Effector memory CD8-positive, alpha-beta T cell (primary cell): ENCODE results near the gene VIPR2.

Source experiments
- ATAC-seq: fragments of 150-1000 bp; cut with Tn5 transposase; replicated peaks from 2 replicates; pipeline ENCODE4 v1.10.0; 2021; ENCODE audit warnings: mild to moderate bottlenecking, moderate library complexity
- DNase-seq, 3 experiments: peaks; one replicate each; pipeline ENCODE4 v3.0.0; 2021
- H3K27ac Mint-ChIP-seq, 2 donors: one replicate each; pipeline ENCODE4 v1.8.0; 2022; ENCODE audit warnings: mild to moderate bottlenecking in 2 of 2, mixed read lengths in 2 of 2, moderate library complexity in 2 of 2
- H3K27me3 Mint-ChIP-seq, 2 donors: one replicate each; pipeline ENCODE4 v1.8.0; 2022; ENCODE audit warnings: mixed read lengths in 2 of 2
- H3K36me3 Mint-ChIP-seq: one replicate; pipeline ENCODE4 v1.8.0; 2022; ENCODE audit warnings: mild to moderate bottlenecking, moderate library complexity, mixed read lengths; ENCODE audit not compliant: insufficient read depth
- H3K4me1 Mint-ChIP-seq, 2 donors: one replicate each; pipeline ENCODE4 v1.8.0; 2022; ENCODE audit warnings: low read depth in 2 of 2, mixed read lengths in 2 of 2
- H3K4me3 Mint-ChIP-seq, 2 donors: one replicate each; pipeline ENCODE4 v1.8.0; 2022; ENCODE audit warnings: mild to moderate bottlenecking in 2 of 2, mixed read lengths in 2 of 2, moderate library complexity in 2 of 2
- H3K9me3 Mint-ChIP-seq, 2 donors: one replicate each; pipeline ENCODE4 v1.8.0; 2022; ENCODE audit warnings: mixed read lengths in 2 of 2

The VIPR2 gene

DNA sequence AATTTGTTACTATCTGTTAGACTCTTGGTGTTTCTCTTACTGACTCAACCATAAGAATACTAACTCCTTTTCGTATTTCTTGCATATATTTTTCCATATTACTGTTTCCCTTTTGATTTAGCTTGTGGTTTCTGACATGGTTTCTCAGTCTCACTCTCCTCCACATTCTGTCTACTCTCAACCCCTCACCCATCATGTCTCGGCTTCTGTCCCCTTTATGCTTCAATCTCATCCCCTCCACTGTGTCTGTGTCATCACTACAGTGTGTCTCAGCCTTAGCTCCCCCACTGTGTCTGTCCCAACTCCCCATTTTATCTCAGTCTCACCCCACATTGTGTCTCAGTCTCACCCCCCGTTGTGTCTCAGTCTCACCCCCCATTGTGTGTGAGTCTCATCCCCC is 126.9 kb downstream of the VIPR2 start:
- no peak overlapping the region for H3K4me3 Mint-ChIP-seq
- H3K9me3 Mint-ChIP-seq = no peaks in the 10 kb centered on the region
- no peaks in the 10 kb centered on the region for H3K36me3 Mint-ChIP-seq
- no peak for DNase-seq
- H3K27me3 Mint-ChIP-seq = peaks cover 5 to 31% of the 10 kb centered on the region in 2 donors
- H3K4me1 Mint-ChIP-seq = peaks cover 3 to 4% of the 10 kb centered on the region in 2 donors
- ATAC-seq = no peak
- H3K27ac Mint-ChIP-seq = peak overlapping the region in 1 of 2 donors; percentile 1

- Mint-ChIP-seq H3K4me3 (no peak overlapping the region), H3K27me3 (peaks cover 5 to 25% of the 10 kb centered on the region in 2 donors), H3K36me3 (no peaks in the 10 kb centered on the region), H3K4me1 (peaks cover 3 to 4% of the 10 kb centered on the region in 2 donors), H3K27ac (no peak overlapping the region), H3K9me3 (no peaks in the 10 kb centered on the region)
- no peak for ATAC-seq
- DNase-seq = no peak
Measured at GRCh38 chr7:159017210-159017609, 127.5 kb downstream of the VIPR2 start.

- ATAC-seq (no peak), DNase-seq (no peak)
- Mint-ChIP-seq H3K9me3 (no peaks in the 10 kb centered on the region), H3K4me1 (peaks cover 3 to 4% of the 10 kb centered on the region in 2 donors), H3K36me3 (no peaks in the 10 kb centered on the region), H3K27ac (no peak overlapping the region), H3K4me3 (no peak overlapping the region), H3K27me3 (peaks cover 6 to 26% of the 10 kb centered on the region in 2 donors)
Measured at GRCh38 chr7:159016591-159016990, 128.1 kb downstream of the VIPR2 start.

DNA sequence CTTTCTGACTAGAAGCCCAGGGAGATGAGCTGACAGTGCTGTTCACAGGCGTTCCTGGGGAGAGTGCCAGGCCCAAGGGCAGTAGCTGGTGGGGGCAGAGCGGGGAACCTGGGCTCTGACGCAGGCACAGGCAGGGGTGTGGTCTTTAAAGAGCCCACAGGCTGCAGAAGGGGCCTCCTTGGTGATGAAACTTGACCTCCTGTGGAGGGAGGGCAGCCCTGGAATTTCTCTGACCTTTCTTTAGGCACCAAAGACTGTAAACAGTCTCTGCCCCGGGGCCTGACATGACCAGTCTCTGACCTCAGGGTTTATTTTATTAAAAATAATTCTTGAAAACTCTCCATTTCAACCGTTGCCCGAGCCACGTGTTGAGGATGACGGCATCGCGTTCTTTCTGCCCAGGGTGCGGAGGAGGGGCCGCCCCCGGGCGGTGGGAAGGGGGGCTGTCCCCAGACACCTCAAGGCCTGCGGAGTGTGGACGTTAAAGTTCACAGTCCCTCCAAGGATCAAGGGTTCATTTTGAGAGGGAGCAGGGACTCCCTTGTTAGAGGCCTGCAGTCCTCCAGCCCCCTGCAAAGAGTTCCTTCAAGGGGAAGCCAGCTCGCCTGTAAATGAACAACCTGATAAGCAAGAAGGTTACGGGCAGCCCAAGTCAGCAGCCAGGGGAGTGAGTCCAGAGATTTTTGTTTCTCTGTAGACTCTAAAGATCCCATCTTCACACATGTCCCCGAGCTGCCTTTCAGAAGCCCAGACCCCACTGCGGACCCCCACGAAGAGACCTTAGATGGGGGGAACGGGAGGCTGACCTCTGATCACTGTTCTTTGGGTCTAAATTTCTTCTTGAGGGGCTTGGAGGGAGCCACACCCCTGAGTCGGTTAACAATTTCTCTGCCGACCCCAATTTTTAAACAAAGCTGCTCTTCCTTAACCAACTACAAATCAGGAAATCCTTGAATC is 128.9 kb downstream of the VIPR2 start:
- DNase-seq = no peak
- Mint-ChIP-seq H3K4me1 (peaks cover 3 to 11% of the 10 kb centered on the region in 2 donors), H3K36me3 (no peaks in the 10 kb centered on the region), H3K27me3 (peaks cover 15 to 30% of the 10 kb centered on the region in 2 donors), H3K27ac (no peak overlapping the region), H3K4me3 (no peak overlapping the region), H3K9me3 (no peaks in the 10 kb centered on the region)
- no peak for ATAC-seq

GRCh38 chr7:159015081-159015453 is 129.6 kb downstream of the VIPR2 start:
- Mint-ChIP-seq H3K4me1 (peaks cover 3 to 11% of the 10 kb centered on the region in 2 donors), H3K9me3 (no peaks in the 10 kb centered on the region), H3K36me3 (no peaks in the 10 kb centered on the region), H3K27ac (no peak overlapping the region), H3K4me3 (no peak overlapping the region), H3K27me3 (peaks cover 12 to 30% of the 10 kb centered on the region in 2 donors)
- DNase-seq (no peak), ATAC-seq (no peak)

DNA sequence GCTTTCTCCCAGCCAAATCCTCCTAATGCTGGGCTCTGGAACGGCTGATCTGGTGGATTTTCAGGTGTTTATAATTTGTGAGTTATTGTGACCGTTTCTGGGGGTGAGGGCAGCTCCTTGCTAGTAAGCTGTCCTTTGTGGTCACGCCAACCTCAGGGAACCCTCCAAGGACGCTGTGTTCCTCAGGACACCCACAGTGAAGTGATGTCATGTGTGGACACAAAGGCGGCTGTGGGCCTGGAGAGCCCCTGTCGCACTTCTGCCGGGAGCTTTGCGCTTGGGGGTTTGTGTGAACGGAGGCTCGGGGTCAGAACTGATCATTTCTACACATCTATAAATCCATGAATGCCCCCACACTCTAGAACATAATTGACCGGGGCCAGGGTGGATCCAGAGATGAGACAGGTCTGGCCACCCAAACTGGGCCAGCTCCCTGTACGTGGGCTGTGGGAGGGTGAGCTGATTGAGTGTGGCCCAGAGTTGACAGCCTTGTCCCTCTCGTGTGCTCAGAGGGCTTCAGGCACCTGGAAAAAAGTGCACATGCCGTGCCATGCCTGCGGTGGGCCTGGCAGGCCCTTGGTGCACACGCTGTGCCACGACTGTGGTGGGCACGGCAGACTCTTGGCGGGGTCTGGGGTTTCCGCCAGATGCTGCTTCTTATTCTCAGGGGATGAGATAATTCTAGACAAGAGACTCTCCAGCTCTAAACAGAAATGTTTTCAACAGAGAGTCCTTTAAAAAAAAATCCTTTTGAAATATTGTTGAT is 130.2 kb downstream of the VIPR2 start:
- no peaks in the 10 kb centered on the region for H3K9me3 Mint-ChIP-seq
- ATAC-seq (no peak), DNase-seq (no peak)
- H3K27ac Mint-ChIP-seq = no peak overlapping the region
- peaks cover 16 to 31% of the 10 kb centered on the region in 2 donors for H3K27me3 Mint-ChIP-seq
- H3K36me3 Mint-ChIP-seq = no peaks in the 10 kb centered on the region
- H3K4me3 Mint-ChIP-seq = no peak overlapping the region
- peaks cover 3 to 11% of the 10 kb centered on the region in 2 donors for H3K4me1 Mint-ChIP-seq

DNA sequence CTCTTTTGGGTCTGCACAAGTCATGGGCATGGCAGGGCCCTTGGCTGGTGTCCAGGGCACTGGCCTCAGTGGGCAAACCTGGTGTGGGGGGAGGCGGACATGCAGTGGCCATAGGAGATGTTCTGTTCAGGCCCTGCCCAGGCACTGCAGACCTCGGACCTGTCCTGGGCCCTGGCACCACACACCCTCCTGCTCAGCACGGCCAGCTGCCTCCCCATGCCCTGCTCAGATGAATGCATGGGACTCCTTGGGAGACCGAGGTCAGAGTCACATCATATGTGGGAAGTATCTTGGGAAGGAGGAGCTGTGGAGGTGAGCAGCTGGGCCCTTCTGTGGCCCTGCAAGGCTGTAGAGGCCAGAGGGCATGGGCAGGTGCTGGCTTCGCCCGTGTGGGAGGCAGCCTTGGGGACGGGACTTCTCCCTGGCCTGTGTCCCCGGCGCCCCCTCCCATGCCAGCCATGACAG is 130.8 kb downstream of the VIPR2 start:
- no peak overlapping the region for H3K27ac Mint-ChIP-seq
- H3K36me3 Mint-ChIP-seq = no peaks in the 10 kb centered on the region
- no peak overlapping the region for H3K4me3 Mint-ChIP-seq
- peaks cover under 1 to 7% of the 10 kb centered on the region in 2 donors for H3K4me1 Mint-ChIP-seq
- no peaks in the 10 kb centered on the region for H3K9me3 Mint-ChIP-seq
- peaks cover 16 to 26% of the 10 kb centered on the region in 2 donors for H3K27me3 Mint-ChIP-seq
- DNase-seq = no peak
- ATAC-seq = no peak

DNA sequence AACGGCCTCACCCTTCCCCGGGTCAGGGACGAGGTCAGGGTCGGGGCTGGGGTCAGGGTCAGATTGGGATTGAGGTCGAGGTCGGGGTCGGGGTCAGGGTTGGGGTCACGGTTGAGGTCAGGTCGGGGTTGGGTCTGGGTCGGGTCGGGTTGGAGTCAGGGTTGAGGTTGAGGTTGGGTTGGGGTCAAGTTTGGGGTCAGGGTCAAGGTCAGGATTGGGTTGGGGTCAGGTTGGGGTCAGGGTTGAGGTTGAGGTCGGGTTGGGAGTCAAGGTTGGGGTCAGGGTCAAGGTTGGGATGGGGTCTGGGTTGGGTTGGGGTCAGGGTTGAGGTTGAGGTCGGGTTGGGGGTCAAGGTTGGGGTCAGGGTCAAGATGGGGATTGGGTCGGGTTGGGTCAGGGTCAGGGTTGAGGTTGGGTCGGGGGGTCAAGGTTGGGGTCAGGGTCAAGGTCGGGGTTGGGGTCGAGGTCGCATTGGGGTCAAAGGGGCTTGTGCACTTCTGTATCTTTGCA is 131.4 kb downstream of the VIPR2 start:
- Mint-ChIP-seq H3K27me3 (peaks cover 16 to 21% of the 10 kb centered on the region in 2 donors), H3K36me3 (no peaks in the 10 kb centered on the region), H3K4me3 (no peak overlapping the region), H3K9me3 (no peaks in the 10 kb centered on the region), H3K4me1 (peaks cover 0 to 7% of the 10 kb centered on the region in 2 donors), H3K27ac (no peak overlapping the region)
- DNase-seq (no peak), ATAC-seq (no peak)

- DNase-seq (no peak), ATAC-seq (no peak)
- no peak overlapping the region for H3K4me3 Mint-ChIP-seq
- peaks cover 16 to 21% of the 10 kb centered on the region in 2 donors for H3K27me3 Mint-ChIP-seq
- no peaks in the 10 kb centered on the region for H3K36me3 Mint-ChIP-seq
- no peak overlapping the region for H3K27ac Mint-ChIP-seq
- H3K9me3 Mint-ChIP-seq = no peaks in the 10 kb centered on the region
- H3K4me1 Mint-ChIP-seq = peaks cover 0 to 7% of the 10 kb centered on the region in 2 donors
Measured at GRCh38 chr7:159012353-159013069, 132.2 kb downstream of the VIPR2 start.

GRCh38 chr7:159011722-159012022 is 133.0 kb downstream of the VIPR2 start:
- peaks cover 0 to 7% of the 10 kb centered on the region in 2 donors for H3K4me1 Mint-ChIP-seq
- H3K36me3 Mint-ChIP-seq = no peaks in the 10 kb centered on the region
- no peaks in the 10 kb centered on the region for H3K9me3 Mint-ChIP-seq
- H3K27ac Mint-ChIP-seq = no peak overlapping the region
- ATAC-seq = no peak
- DNase-seq = no peak
- H3K27me3 Mint-ChIP-seq = peaks cover 16 to 21% of the 10 kb centered on the region in 2 donors
- no peak overlapping the region for H3K4me3 Mint-ChIP-seq

DNA sequence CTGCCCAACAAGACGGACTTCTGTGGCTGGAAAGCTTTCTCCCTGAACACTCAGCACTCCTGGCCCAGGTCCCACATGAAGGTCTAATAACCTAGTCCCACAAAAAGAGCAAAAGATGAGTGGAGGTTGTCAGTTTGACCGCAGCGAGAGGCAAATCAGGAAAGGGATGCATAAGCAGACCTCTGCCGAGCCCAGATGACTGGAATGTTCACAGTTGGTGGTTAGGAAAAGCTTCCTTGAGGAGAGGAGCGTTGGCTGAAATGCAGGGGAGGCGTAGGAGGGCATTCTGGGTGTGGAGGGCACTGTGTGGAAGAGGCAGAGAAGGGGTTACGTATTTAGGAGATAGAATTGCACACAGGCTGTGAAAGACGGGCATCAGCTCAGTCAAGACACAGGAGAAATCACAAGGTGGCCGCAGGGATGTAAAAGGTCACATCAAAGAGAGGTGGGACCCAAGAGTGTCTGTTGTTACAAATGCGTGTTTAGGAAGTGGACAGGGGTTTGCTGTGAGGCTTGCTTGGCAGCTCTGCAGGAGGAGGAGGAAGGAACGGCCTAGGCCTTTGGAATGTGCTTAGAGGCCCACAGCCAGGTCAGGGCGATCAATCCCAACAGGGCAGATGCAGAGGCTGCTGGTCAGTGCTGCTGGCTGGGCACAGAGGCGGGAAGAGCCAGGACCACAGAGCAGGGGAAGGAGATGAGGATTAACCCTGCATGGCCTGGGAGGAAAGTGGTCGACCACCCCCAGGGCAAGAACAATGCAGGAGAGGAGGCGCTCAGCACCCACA is 133.5 kb downstream of the VIPR2 start:
- no peaks in the 10 kb centered on the region for H3K9me3 Mint-ChIP-seq
- peaks cover 0 to 7% of the 10 kb centered on the region in 2 donors for H3K4me1 Mint-ChIP-seq
- no peaks in the 10 kb centered on the region for H3K36me3 Mint-ChIP-seq
- no peak overlapping the region for H3K4me3 Mint-ChIP-seq
- peak overlapping the region in 1 of 2 donors; percentile 3 for H3K27ac Mint-ChIP-seq
- ATAC-seq (no peak), DNase-seq (no peak)
- H3K27me3 Mint-ChIP-seq = peaks cover 16 to 21% of the 10 kb centered on the region in 2 donors

DNA sequence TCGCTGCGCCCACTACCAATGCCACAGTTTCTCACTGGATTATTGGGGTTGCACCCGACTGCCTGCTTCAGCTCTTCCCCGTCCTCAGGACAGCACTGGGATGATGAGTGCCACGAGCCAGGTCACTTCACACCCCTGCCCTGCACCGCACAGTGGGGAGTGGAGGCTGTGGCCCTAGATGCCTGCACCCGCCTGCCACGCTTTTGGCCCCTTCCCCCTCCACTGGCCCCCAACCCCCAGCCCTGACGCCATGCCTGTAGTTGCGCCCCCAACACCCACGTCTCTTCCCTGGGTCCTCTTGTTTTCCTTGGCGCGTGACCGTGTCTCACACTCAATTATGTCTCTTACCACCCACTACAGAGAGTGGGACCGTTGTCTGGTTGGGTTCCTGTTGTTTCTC is 134.3 kb downstream of the VIPR2 start:
- peaks cover 16 to 21% of the 10 kb centered on the region in 2 donors for H3K27me3 Mint-ChIP-seq
- ATAC-seq = no peak

More for the DNA sequence above, 134.3 kb downstream of the VIPR2 start:
- no peak overlapping the region for H3K27ac Mint-ChIP-seq
- no peak for DNase-seq
- H3K9me3 Mint-ChIP-seq = no peaks in the 10 kb centered on the region
- no peaks in the 10 kb centered on the region for H3K36me3 Mint-ChIP-seq
- peaks cover 0 to 7% of the 10 kb centered on the region in 2 donors for H3K4me1 Mint-ChIP-seq
- H3K4me3 Mint-ChIP-seq = no peak overlapping the region
